Measurements from ENCODE around the gene IL6ST.
"Not testable (repeated sequence)": the region's sequence is repeated elsewhere in the genome, so short reads cannot be mapped to it uniquely, and the experiment has no call there.

IL6ST gene

DNA sequence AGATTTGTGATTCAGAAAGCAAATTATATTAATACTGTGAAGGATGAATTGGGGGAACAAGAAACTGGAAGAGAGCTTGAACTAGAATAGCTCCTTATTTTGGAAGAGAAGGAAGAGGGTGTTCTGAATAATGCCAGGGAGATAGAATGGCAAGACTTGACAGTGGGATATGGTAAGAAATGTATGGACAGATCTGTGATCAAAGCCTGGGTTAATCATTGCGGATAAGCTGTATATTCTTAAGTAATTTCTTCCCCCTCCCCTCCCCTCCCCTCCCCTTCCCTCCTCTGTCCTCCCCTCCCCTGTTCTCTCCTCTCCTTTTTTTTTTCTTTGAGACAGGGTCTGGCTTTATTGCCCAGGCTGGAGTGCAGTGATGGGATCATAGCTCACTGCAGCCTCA lies 10.1 kb upstream of the IL6ST start:
- no peak for DNase-seq (ENCODE audit: low spot score)

DNA sequence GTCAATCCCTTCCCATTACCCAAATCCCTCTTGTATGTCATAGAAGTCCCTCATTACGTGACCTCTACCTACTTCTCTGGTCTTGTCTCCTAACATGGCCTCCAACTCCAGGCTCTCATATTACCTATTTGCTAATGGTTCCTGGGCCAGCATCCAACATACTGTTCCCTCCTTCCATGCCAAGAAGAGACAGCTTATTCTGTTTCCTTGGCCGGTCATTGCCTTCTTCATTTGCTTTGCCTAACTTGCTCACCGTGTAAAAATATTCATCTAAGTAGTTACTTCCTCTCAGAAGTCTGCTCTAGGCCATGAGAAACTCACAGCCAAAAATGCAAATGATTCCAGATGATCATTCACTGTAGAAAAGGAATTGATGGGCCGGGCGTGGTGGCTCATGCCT lies 8.9 kb upstream of the IL6ST start:
- no peak for DNase-seq (ENCODE audit: low spot score)

DNA sequence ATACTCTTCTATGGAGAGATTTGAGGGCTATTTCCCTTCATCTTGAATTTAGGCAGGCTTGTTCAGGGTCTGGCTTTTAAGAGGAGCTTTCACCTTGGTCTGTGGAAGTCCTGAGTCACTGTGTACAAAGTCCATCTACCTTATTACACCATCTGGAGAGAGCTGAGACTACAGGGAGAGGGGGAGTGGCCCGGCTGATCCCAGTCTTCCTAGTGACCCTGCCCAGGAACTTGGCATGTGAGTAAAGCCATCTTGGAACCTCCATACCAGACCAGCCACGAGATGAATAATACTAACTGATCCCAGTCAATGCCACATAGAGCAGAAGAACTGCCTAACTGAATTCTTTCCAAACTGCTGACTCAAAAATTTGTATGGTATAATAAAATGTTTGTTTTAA lies 8.4 kb upstream of the IL6ST start:
- DNase-seq (ENCODE audit: low spot score), result no peak

DNA sequence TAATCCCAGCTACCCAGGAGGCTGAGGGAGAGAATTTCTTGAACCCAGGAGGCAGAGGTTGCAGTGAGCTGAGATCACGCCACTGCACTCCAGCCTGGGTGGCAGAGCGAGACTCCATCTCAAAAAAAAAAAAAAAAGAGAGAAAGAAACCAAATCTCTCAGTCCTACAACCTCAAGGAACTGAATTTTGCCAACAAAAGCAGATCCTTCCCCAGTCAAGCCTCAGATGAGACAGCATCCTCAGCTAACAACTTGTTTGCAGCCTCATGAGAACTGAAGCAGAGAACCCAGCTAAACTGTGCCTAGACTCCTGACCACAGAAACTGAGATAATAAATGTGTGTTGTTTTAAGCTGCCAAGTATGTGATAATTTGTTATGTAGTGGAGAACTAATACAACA lies 7.5 kb upstream of the IL6ST start:
- no peak for DNase-seq (ENCODE audit: low spot score)

DNA sequence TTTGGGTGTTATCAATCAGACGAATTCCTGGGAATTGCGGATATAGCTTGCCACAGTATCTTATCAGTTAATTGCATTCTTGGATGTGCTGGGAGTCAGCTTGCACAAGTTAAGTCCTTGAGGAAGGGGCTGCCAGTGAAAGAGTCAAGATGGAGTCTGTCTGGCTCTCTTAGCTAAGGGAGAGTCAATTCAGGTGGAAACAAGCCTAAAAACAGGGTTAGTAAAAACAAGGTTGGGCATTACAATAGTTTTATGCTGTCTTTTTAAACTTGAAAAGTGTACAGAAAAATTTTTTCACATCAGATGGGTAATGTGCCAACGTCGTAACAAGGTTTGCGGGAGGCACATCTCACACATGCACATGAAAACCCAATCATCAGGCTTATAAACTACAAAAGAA lies 5.5 kb upstream of the IL6ST start:
- not testable (repeated sequence) for DNase-seq (ENCODE audit: low spot score)

DNA sequence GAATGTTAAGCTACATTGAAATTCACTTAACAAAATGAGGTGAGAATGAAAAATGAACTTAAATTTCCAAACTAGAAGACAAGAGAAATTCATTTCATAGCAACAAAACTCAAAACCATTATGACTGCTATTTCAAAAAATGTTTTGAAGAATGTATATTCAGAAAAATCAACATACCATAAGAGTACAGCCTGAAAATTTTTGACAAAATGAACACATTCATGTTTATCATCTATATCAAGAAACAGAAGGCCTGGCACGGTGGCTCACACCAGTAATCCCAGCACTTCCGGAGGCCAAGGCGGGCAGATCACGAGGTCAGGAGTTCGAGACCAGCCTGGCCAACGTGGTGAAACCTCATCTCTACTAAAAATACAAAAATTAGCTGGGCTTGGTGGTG lies 4.2 kb upstream of the IL6ST start:
- DNase-seq (ENCODE audit: low spot score), result no peak

DNA sequence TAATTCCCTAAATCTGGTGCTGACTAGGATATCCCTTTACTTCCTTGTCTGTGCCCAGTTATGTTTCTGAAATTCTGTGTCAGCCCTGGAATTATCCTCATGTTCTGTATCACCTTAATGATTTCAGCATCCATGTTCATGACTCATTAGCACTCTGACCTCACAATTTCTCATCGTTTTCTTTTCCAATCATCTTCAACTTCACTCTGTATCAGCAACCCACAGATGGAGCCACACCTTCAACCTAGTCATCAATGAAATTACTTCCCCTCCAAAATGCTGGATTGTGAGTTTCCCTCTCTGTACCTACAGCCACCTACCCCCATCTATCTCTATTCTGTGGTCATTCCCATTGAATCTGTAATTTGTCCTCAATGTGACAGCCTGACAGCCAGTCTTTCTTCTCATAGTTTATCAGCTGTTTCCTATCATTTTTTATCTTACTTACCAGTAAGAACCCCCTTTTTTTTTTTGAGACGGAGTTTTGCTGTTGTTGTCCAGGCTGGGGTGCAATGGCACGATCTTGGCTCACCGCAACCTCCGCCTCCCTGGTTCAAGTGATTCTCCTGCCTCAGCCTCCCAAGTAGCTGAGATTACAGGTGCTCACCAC lies 3.1 kb upstream of the IL6ST start:
- DNase-seq (ENCODE audit: low spot score), result peak; percentile 53

DNA sequence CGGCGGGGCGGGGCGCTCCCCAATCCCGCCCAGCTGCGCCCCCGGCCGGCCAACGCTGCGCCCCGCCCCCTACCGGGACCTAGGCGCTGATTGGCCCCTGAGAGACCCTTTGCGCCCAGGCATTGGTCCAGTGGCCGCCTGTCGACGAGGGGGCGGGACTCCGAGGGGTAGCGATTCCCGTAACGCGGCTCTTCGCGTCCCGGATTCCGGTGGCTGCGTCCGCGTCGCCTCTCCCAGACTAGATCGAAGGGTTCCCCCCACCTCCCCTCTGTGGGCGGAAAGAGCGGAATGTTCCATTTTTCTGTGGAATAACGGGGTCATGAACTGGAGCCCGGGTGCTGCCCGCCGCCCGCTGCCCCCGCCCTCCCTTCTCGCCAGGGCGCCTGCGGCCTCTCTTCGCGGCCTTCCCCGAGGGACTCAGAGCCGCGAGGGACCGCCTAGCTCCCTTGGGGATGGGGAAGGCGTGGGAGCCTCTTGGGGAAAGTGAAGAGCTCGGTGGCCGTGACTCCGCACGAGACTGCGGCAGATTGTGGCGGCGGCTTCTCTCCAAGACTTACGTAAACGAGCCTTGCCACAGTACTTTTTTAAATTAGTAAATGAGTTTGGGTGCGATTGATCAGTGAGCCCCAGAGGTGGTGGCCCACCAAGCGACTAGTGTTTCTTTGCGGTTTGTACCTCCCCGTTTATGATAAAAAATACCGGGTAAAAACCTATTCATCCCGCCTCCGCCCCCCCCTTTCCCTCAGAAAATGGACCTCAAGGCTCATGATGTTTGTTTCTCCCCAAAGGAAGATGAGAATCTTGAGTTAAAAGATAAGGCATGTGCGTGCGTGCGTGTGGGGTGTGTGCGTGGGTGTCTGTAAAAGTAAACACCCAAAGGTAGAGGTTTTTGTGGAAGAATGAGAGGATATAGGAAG lies 493 bp upstream of the IL6ST start:
- DNase-seq (ENCODE audit: low spot score), result peak; percentile 96

DNA sequence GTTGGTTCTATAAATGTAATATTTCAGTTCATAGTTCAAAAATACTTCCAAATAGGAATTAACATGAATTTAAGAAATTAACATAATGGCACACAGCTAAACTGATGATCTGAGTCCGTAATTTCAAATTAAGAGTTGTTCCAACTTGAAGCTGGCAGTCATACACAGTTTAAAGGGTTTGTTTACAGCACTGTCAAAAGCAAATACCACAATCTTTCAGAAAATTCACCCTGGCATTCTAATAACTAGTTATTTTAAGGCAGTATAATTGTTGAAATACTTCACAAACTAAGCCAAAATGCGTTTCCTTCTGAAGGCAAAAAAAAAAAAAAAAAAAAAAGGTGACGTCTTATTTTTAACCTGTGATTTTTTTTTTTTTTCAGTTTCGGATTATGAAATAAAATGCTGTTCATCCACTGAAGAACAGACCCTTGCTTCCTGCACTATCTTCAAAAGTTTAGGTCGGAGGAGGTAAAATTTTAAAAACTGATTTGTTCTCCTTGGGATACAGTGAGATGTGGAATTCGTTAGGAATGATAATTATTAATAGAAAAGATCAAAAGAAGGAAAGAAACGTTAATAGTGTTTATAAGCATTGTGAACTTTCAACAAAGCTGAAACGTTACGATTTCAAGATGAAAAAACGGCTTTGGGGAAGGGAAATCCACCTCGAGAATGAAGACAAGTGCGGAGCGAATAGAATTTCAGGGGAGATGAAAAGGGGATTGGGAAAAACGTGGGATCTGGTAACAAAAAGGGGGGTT lies 850 bp downstream of the IL6ST start:
- no peak for DNase-seq (ENCODE audit: low spot score)

DNA sequence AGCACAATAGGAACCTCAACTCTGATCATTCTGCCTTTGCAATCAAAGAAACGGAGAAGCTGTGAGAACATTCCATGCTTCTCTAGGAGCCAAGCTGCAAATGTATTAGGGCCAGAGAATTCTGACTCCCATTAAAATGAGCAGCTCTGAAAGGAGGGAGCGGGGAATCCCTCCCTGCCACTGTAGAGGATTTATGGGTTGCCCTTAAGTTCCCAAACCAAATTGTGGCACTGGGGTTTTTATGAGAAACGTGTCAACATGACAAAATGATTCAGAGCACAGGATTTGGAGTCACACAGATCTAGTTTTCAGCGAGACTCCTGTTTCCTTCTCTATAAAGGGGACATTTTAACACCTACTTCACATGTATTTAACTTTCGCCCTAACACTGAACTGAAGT lies 1.8 kb downstream of the IL6ST start:
- DNase-seq (ENCODE audit: low spot score), result peak; percentile 48

DNA sequence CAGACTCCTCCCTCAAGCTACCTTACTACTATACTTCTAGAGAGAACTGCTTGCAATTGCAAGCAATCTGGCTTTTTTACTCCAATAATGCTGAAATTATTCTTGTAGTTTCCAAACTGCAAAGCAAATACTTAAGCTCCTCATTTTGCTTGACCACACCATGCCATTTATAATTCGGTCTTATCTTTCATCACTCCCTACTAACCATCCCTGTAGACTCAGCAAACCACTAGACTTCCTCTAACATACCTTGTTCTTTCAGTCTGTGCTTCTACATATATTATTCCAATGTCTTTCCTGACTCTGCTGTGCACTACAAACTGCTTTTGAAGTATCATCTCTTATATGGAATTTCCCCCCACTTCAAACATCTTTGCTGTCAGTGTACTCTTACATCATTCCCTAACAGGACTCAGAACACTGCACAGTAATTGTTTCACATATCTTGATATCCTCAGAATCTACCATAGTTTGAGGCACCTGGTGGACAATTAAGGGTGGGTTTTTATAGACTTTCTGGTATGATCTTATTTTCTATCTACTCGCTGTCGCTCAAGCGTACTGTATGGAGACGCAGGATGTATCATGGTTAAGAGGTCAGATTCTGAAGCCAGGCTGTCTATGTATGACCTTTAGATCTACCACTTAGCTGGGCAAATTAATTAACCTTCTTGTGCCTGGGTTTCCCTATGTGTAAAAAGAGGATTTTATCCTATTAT lies 2.8 kb downstream of the IL6ST start:
- DNase-seq (ENCODE audit: low spot score), result no peak

DNA sequence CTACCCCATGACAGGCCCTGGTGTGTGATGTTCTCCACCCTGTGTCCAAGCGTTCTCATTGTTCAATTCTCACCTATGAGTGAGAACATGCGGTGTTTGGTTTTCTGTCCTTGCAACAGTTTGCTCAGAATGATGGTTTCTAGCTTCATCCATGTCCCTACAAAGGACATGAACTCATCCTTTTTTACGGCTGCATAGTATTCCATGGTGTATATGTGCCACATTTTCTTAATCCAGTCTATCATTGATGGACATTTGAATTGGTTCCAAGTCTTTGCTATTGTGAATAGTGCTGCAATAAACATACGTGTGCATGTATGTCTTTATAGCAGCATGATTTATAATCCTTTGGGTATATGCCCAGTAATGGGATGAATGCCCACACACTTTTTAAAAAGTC lies 3.9 kb downstream of the IL6ST start:
- not testable (repeated sequence) for DNase-seq (ENCODE audit: low spot score)

DNA sequence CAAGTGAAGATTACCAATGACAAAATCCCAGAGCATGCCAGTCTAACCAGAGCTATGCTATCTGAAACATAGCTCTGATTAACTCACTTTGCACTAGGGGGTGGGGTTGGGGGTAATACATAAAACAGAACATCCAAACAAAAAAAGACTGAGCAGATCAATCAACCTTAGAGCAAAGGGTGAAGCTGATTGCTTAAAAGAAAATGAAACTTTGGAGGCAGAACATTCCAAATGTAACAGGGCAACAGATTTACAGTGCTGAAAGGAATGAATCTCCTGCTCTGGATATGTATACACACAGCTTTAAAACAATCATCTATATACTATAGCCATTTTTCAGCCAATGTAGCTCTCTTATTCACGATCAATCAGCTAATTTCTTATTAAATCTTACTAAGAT lies 4.9 kb downstream of the IL6ST start:
- DNase-seq (ENCODE audit: low spot score), result no peak

DNA sequence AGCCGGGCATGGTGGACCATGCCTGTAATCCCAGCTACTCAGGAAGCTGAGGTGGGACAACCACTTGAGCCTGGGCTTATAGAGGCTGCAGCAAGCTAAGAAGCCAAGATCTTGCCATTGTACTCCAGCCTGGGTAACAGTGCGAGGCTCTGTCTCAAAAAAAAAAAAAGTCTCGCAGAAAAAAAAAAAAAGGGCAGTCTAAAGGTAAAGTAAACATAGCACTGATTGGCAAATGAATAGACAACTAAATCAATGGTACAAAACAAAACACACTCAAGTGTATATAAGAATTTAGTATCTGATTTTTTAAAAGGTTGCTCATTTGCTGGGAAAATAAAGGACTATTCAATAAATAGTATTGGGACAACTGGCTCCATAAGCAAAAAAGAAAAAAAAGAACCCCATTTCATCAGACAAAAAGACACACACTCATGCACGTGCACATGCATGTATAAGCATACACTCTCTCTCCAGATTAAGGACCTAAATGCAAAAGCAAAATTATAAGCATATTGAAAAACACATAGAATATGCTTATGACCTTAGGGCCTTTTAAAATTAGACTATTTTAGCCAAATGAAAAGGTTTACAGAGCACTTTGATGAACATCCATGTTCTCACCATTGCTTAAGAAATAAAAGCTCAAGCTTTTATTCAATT lies 5.7 kb downstream of the IL6ST start:
- no peak for DNase-seq (ENCODE audit: low spot score)

DNA sequence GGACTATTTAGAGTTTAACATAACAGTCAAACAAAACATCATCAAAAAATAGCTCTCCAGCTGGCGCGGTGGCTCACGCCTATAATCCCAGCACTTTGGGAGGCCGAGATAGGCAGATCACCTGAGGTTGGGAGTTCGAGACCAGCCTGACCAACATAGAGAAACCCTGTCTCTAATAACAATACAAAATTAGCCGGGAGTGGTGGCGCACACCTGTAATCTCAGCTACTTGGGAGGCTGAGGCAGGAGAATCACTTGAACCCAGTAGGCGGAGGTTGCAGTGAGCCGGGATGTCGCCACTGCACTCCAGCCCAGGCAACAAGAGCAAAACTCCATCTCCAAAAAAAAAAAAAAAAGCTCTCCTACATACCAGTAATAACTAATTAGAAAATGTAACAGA lies 6.3 kb downstream of the IL6ST start:
- DNase-seq (ENCODE audit: low spot score), result not testable (repeated sequence)

DNA sequence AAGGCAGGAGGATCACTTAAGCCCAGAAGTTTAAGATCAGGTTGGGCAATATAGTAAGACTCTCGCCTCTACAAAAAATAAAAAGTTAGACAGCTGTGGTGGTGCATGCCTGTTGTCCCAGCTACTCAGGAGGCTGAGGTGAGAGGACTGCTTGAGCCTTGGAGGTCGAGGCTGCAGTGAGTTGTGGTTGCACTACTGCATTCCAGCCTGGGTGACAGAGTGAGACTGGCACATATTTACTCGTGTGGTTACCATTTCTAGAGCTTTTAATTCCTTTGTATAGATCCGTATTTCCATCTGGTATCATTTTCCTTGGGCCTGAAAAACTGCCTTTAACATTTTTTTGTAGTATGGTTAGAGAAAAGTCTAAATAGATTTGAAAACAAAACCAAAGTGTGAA lies 7.8 kb downstream of the IL6ST start:
- DNase-seq (ENCODE audit: low spot score), result no peak

DNA sequence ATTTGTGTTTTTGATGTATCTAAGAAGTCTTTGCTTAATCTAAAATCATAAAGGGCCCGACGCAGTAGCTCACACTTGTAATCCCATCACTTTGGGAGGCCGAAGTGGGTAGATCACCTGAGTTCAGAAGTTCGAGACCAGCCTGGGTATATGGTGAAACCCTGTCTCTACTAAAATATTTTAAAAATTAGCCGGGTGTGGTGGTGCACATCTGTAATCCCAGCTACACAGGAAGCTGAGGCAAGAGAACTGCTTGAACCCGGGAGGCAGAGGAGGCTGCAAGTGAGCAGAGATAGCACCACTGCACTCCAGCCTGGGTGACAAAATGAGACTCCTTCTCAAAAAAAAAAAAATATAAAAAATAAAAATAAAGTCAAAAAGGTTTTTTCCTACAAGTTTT lies 9.6 kb downstream of the IL6ST start:
- DNase-seq (ENCODE audit: low spot score), result no peak

DNA sequence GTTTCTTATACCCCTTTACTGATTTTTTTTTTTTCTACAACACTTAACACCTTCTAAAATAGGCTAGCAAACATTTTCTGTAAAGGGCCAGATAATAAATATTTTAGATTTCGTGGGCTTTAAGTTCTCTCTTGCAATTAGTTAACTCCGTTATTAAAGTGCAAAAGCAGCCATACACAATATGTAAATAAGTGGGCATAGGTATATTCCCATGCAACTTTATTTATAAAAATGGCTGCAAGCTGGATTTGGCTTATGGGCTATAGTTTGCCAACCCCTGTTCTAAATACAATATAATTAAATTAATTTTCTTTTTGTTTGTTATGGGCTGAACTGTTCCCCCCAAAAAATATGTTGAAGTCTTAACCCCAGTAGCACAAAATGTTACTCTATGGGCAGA lies 10.8 kb downstream of the IL6ST start:
- DNase-seq (ENCODE audit: low spot score), result no peak

DNA sequence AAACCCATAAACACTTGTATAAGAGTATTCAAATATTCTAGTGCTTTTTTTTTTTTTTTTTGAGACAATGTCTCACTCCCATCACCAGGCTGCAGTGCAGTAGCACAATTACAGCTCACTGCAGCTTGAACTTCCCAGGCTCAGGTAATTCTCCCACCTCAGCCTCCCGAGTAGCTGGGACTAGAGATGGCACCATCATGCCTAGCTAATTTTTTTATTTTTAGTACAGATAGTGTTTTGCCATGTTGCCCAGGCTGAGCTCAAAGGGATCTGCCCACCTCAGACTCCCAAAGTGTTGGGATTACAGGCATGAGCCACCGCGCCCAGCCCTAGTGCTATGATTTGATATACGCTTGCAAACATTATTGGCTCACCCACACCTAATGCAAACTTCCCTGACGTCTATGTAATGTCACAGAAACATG lies 11.8 kb downstream of the IL6ST start:
- DNase-seq (ENCODE audit: low spot score), result no peak

DNA sequence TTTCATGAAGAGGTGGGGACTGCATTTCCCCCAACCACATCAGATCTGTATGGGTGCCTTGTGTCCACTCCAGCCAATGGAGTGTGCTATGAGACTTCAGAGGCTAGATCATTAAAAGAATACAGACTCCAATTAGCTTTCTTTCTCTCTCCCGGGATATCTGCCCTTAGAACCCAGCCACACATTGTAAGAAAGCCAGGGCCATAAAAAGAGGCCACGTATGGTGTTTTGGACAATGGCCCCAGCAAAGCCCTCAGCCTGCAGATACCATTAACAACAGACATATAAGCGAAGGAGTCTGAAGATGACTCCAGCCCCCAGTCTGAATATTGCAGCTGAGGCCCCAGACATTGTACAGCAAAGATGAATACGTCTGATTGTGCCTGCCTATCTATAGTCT lies 21.5 kb downstream of the IL6ST start:
- no peak for DNase-seq (ENCODE audit: low spot score)

DNA sequence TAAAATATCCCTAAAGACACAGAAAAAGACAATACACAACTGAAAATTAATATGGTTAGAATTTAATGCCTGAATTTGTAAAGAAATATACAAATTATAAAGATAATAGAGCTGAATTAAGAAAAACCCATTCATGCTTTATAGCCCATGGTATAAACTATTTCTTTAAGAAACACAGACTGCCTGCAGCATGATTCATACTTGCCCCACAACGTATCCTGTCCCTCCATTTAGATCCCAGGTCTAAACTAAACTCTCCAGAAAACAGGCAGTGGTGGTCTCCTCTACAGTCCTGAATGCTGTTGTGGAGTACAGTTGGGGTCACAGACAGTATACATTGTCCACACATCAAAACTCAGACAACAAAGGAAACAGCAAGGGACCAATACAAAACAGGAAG lies 24.8 kb downstream of the IL6ST start:
- no peak for DNase-seq (ENCODE audit: low spot score)

DNA sequence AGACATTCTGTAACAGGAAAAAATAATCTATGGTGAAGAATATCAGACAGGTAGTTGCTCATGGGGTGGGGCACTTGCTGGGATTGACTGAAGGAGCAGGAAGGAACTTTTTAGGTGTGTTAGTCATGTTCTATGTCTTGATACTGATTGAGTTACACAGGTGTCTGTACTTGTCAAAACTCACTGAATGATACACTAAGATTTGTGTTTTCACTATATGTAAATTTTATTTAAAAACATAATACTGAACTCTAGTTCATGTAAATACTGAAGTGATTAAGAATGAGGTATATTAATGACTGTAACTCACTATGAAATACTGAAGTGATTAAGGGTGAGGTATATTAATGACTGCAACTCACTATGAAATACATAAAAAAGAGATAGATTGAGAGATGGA lies 28.5 kb downstream of the IL6ST start:
- DNase-seq (ENCODE audit: low spot score), result no peak
